ENCODE results near the gene CCL14. TPM values are rescaled to one million over a fixed set of nuclear protein-coding genes. Genes with fewer than 3 reads are reported as not detected.

Gene CCL14
- total and polyA plus RNA-seq, 9 of the 15 experiments (the other 6 are each of a cell fraction or from before 2014, with no cell fraction given) = not detected

DNA sequence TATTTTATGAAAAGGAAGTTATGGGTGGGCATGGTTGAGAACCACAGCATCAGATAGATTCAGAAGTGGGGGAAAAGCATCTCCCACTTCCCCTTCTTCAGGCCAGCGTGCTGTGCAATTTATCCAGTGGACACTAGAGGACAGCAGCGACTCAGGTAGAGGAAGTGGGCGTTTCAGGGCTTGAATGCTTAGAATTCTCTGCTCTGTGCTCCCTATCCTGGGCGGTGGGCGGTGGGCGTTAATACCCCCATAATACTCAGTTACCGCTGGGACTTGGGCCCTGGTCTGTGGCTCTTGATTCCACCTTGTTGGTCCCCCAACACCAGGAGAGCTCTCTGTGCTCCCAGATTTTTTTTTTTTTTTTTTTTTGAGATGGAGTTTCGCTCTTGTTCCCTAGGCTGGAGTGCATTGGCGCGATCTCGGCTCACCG, 39.4 kb downstream of the CCL14 start (continued):
- TF ChIP-seq, protein P1, sequence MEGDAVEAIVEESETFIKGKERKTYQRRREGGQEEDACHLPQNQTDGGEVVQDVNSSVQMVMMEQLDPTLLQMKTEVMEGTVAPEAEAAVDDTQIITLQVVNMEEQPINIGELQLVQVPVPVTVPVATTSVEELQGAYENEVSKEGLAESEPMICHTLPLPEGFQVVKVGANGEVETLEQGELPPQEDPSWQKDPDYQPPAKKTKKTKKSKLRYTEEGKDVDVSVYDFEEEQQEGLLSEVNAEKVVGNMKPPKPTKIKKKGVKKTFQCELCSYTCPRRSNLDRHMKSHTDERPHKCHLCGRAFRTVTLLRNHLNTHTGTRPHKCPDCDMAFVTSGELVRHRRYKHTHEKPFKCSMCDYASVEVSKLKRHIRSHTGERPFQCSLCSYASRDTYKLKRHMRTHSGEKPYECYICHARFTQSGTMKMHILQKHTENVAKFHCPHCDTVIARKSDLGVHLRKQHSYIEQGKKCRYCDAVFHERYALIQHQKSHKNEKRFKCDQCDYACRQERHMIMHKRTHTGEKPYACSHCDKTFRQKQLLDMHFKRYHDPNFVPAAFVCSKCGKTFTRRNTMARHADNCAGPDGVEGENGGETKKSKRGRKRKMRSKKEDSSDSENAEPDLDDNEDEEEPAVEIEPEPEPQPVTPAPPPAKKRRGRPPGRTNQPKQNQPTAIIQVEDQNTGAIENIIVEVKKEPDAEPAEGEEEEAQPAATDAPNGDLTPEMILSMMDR (IDR thresholded peaks at IDR 0.05 in 2 of 3, conservative IDR thresholded peaks at IDR 0.05 in 1 of 3; ENCODE audit: insufficient read depth in 2 of 3, low read depth in 1 of 3, low read length in 3 of 3) = peak; percentile 83 to 89 (median 88)
- peak; percentile 72 for TF ChIP-seq KLF16 (IDR thresholded peaks at IDR 0.05)
- TF ChIP-seq RB1 (IDR thresholded peaks at IDR 0.05; ENCODE audit: low read depth) = 0 out of 2 replicates have a peak, but pooled peaks have one; percentile 13
- peak; percentile 97 for TF ChIP-seq KLF13 (tag; IDR thresholded peaks at IDR 0.05; ENCODE audit: borderline replicate concordance, low read depth)
- TF ChIP-seq TBL1XR1 (IDR thresholded peaks at IDR 0.05; ENCODE audit: low read length in 2 of 2) = 0 out of 4 replicates have a peak, but pooled peaks of 1 of the 2 experiments have one; percentile 32
- peak; percentile 98 for TF ChIP-seq SPI1 (IDR thresholded peaks at IDR 0.05; ENCODE audit: borderline replicate concordance, low read depth, low read length)
- TF ChIP-seq, protein P2, sequence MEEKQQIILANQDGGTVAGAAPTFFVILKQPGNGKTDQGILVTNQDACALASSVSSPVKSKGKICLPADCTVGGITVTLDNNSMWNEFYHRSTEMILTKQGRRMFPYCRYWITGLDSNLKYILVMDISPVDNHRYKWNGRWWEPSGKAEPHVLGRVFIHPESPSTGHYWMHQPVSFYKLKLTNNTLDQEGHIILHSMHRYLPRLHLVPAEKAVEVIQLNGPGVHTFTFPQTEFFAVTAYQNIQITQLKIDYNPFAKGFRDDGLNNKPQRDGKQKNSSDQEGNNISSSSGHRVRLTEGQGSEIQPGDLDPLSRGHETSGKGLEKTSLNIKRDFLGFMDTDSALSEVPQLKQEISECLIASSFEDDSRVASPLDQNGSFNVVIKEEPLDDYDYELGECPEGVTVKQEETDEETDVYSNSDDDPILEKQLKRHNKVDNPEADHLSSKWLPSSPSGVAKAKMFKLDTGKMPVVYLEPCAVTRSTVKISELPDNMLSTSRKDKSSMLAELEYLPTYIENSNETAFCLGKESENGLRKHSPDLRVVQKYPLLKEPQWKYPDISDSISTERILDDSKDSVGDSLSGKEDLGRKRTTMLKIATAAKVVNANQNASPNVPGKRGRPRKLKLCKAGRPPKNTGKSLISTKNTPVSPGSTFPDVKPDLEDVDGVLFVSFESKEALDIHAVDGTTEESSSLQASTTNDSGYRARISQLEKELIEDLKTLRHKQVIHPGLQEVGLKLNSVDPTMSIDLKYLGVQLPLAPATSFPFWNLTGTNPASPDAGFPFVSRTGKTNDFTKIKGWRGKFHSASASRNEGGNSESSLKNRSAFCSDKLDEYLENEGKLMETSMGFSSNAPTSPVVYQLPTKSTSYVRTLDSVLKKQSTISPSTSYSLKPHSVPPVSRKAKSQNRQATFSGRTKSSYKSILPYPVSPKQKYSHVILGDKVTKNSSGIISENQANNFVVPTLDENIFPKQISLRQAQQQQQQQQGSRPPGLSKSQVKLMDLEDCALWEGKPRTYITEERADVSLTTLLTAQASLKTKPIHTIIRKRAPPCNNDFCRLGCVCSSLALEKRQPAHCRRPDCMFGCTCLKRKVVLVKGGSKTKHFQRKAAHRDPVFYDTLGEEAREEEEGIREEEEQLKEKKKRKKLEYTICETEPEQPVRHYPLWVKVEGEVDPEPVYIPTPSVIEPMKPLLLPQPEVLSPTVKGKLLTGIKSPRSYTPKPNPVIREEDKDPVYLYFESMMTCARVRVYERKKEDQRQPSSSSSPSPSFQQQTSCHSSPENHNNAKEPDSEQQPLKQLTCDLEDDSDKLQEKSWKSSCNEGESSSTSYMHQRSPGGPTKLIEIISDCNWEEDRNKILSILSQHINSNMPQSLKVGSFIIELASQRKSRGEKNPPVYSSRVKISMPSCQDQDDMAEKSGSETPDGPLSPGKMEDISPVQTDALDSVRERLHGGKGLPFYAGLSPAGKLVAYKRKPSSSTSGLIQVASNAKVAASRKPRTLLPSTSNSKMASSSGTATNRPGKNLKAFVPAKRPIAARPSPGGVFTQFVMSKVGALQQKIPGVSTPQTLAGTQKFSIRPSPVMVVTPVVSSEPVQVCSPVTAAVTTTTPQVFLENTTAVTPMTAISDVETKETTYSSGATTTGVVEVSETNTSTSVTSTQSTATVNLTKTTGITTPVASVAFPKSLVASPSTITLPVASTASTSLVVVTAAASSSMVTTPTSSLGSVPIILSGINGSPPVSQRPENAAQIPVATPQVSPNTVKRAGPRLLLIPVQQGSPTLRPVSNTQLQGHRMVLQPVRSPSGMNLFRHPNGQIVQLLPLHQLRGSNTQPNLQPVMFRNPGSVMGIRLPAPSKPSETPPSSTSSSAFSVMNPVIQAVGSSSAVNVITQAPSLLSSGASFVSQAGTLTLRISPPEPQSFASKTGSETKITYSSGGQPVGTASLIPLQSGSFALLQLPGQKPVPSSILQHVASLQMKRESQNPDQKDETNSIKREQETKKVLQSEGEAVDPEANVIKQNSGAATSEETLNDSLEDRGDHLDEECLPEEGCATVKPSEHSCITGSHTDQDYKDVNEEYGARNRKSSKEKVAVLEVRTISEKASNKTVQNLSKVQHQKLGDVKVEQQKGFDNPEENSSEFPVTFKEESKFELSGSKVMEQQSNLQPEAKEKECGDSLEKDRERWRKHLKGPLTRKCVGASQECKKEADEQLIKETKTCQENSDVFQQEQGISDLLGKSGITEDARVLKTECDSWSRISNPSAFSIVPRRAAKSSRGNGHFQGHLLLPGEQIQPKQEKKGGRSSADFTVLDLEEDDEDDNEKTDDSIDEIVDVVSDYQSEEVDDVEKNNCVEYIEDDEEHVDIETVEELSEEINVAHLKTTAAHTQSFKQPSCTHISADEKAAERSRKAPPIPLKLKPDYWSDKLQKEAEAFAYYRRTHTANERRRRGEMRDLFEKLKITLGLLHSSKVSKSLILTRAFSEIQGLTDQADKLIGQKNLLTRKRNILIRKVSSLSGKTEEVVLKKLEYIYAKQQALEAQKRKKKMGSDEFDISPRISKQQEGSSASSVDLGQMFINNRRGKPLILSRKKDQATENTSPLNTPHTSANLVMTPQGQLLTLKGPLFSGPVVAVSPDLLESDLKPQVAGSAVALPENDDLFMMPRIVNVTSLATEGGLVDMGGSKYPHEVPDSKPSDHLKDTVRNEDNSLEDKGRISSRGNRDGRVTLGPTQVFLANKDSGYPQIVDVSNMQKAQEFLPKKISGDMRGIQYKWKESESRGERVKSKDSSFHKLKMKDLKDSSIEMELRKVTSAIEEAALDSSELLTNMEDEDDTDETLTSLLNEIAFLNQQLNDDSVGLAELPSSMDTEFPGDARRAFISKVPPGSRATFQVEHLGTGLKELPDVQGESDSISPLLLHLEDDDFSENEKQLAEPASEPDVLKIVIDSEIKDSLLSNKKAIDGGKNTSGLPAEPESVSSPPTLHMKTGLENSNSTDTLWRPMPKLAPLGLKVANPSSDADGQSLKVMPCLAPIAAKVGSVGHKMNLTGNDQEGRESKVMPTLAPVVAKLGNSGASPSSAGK (IDR thresholded peaks at IDR 0.05) = no peak
- TF ChIP-seq CC2D1A (IDR thresholded peaks at IDR 0.05) = 0 out of 2 replicates have a peak, but pooled peaks have one; percentile 36
- TF ChIP-seq, protein P3, sequence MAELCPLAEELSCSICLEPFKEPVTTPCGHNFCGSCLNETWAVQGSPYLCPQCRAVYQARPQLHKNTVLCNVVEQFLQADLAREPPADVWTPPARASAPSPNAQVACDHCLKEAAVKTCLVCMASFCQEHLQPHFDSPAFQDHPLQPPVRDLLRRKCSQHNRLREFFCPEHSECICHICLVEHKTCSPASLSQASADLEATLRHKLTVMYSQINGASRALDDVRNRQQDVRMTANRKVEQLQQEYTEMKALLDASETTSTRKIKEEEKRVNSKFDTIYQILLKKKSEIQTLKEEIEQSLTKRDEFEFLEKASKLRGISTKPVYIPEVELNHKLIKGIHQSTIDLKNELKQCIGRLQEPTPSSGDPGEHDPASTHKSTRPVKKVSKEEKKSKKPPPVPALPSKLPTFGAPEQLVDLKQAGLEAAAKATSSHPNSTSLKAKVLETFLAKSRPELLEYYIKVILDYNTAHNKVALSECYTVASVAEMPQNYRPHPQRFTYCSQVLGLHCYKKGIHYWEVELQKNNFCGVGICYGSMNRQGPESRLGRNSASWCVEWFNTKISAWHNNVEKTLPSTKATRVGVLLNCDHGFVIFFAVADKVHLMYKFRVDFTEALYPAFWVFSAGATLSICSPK (IDR thresholded peaks at IDR 0.05; ENCODE audit: borderline replicate concordance) = no peak
- peak; percentile 50 to 75 for TF ChIP-seq RAD21 (CRISPR knock-in tag; conservative IDR thresholded peaks at IDR 0.05 in 1 of 2, IDR thresholded peaks at IDR 0.05 in 1 of 2)
- no peak for TF ChIP-seq PPARD (CRISPR knock-in tag; IDR thresholded peaks at IDR 0.05)

All from K562 (cell line).